HepG2 (cell line): ENCODE data around the gene FUCA1. TPM values are rescaled to one million over a fixed set of nuclear protein-coding genes. Genes with fewer than 3 reads are reported as not detected.

ENCODE experiments used
- ATF7 ChIP-seq, 2 experiments: fragments of 450-650 bp in 1 of 2; sonication (generic) in 1 of 2; formaldehyde crosslinking in 1 of 2; IDR thresholded peaks; 2 replicates each; pipeline versions ENCODE4 v1.4.0 to v1.6.1; 2016 to 2020; ENCODE audit warnings: antibody characterized with exemption in 1 of 2, mild to moderate bottlenecking in 1 of 2, missing genetic modification reagents in 1 of 2
- ATM ChIP-seq: fragments of 450-650 bp; IDR thresholded peaks from 2 replicates; pipeline ENCODE4 v1.7.1; 2017; ENCODE audit warnings: mild to moderate bottlenecking, borderline replicate concordance
- BCL6 ChIP-seq: IDR thresholded peaks from 2 replicates; pipeline ENCODE4 v1.6.1; 2016; ENCODE audit warnings: missing genetic modification reagents, missing compliant biosample characterization
- DRAP1 ChIP-seq: IDR thresholded peaks from 2 replicates; pipeline ENCODE4 v1.6.1; 2016; ENCODE audit warnings: missing genetic modification reagents, missing compliant biosample characterization
- FOXA3 ChIP-seq: IDR thresholded peaks from 2 replicates; pipeline ENCODE4 v1.6.1; 2016; ENCODE audit warnings: missing genetic modification reagents, missing compliant biosample characterization
- FOXM1 ChIP-seq: sonication (generic); formaldehyde crosslinking; IDR thresholded peaks from 2 replicates; pipeline ENCODE4 v1.5.0; 2020; ENCODE audit warnings: missing genetic modification reagents
- GPN1 ChIP-seq: sonication (generic); formaldehyde crosslinking; IDR thresholded peaks from 2 replicates; pipeline ENCODE4 v1.5.1; 2020; ENCODE audit warnings: missing genetic modification reagents, borderline replicate concordance
- IRF2 ChIP-seq: IDR thresholded peaks from 2 replicates; pipeline ENCODE4 v1.6.1; 2018; ENCODE audit warnings: missing genetic modification reagents, missing compliant biosample characterization
- MAZ ChIP-seq, 2 experiments: sonication (generic) in 1 of 2; formaldehyde crosslinking in 1 of 2; IDR thresholded peaks; 2 replicates each; pipeline versions ENCODE4 v1.5.0 to v1.6.1; 2012 to 2020; ENCODE audit warnings: low read depth in 2 of 2, mild to moderate bottlenecking in 2 of 2, borderline replicate concordance in 1 of 2, improper control_type of control experiment in 1 of 2, low read length in 1 of 2, missing genetic modification reagents in 1 of 2, moderate library complexity in 1 of 2
- MED1 ChIP-seq: sonication (generic); formaldehyde crosslinking; IDR thresholded peaks from 2 replicates; pipeline ENCODE4 v1.4.0; 2020; ENCODE audit warnings: missing genetic modification reagents
- MIER3 ChIP-seq: IDR thresholded peaks from 2 replicates; pipeline ENCODE4 v1.6.1; 2016; ENCODE audit warnings: missing compliant biosample characterization, borderline replicate concordance
- MLX ChIP-seq: IDR thresholded peaks from 2 replicates; pipeline ENCODE4 v1.6.1; 2016
- NFKB2 ChIP-seq: sonication (generic); formaldehyde crosslinking; IDR thresholded peaks from 2 replicates; pipeline ENCODE4 v1.4.0; 2020; ENCODE audit warnings: missing genetic modification reagents, borderline replicate concordance
- PLRG1 ChIP-seq: fragments of 450-650 bp; conservative IDR thresholded peaks from 2 replicates; pipeline ENCODE4 v1.6.1; 2016
- ZGPAT ChIP-seq: IDR thresholded peaks from 2 replicates; pipeline ENCODE4 v1.6.1; 2016; ENCODE audit warnings: mild to moderate bottlenecking
- ZNF143 ChIP-seq: sonication (generic); formaldehyde crosslinking; IDR thresholded peaks from 2 replicates; pipeline ENCODE4 v1.4.0; 2020; ENCODE audit warnings: missing genetic modification reagents
- ZNF180 ChIP-seq: sonication (generic); formaldehyde crosslinking; IDR thresholded peaks from 2 replicates; pipeline ENCODE4 v1.4.0; 2020; ENCODE audit warnings: low read depth, missing genetic modification reagents, borderline replicate concordance
- ZNF3 ChIP-seq: IDR thresholded peaks from 2 replicates; pipeline ENCODE4 v1.7.0; 2017; ENCODE audit warnings: inconsistent platforms
- ZNF432 ChIP-seq: sonication (generic); formaldehyde crosslinking; IDR thresholded peaks from 2 replicates; pipeline ENCODE4 v1.5.0; 2020; ENCODE audit warnings: missing genetic modification reagents, mild to moderate bottlenecking, borderline replicate concordance
- ZNF564 ChIP-seq: sonication (generic); formaldehyde crosslinking; IDR thresholded peaks from 2 replicates; pipeline ENCODE4 v1.8.1; 2023; ENCODE audit warnings: mild to moderate bottlenecking, missing genetic modification reagents
- ZNF619 ChIP-seq: sonication (generic); formaldehyde crosslinking; IDR thresholded peaks from 2 replicates; pipeline ENCODE4 v1.4.0; 2020; ENCODE audit warnings: mild to moderate bottlenecking, missing genetic modification reagents
- ZNF644 ChIP-seq: IDR thresholded peaks from 2 replicates; pipeline ENCODE4 v1.6.1; 2016; ENCODE audit warnings: low read depth
- ZNF687 ChIP-seq: sonication (generic); formaldehyde crosslinking; IDR thresholded peaks from 2 replicates; pipeline ENCODE4 v1.5.1; 2020; ENCODE audit warnings: mild to moderate bottlenecking, missing genetic modification reagents, moderate library complexity
- ZNF777 ChIP-seq: sonication (generic); formaldehyde crosslinking; IDR thresholded peaks from 2 replicates; pipeline ENCODE4 v1.4.0; 2020; ENCODE audit warnings: missing genetic modification reagents
- polyA plus RNA-seq, 8 experiments: library from polyadenylated mRNA; depleted of rRNA in 3 of 8; stranded (reverse) in 7 of 8; unstranded in 1 of 8; fragments of >200 nt; fragmentation: Illumina TruSeq in 4 of 8; extraction: Trizol in 4 of 8; gene quantifications; 2 replicates each; pipeline versions ENCODE4 v1.2.1 to v1.2.3, GENCODE V29; 2011 to 2016; ENCODE audit warnings: low read depth in 4 of 8, missing spikeins in 1 of 8, mixed read lengths in 1 of 8; ENCODE audit not compliant: insufficient read depth in 1 of 8
- total RNA-seq, 5 experiments: library from RNA; depleted of rRNA; stranded (reverse); fragments of >200 nt; fragmentation: Illumina TruSeq; extraction: Trizol; gene quantifications; 2 replicates each; pipeline ENCODE4 v1.2.3, GENCODE V29; 2016; ENCODE audit warnings: low read depth in 1 of 5

The FUCA1 gene
- total and polyA plus RNA-seq, 2 of the 13 experiments (the other 11 are each of a cell fraction or from before 2014, with no cell fraction given) = 32.7 to 33.6 TPM

GRCh38 chr1:23916209-23917131 is 48.4 kb upstream of the FUCA1 start (continued):
- peak; percentile 19; the same call in 1 of the 2 replicates for TF ChIP-seq ZNF687 (CRISPR knock-in tag)
- peak; percentile 28; the same call in 1 of the 2 replicates for TF ChIP-seq MAZ (IDR thresholded peaks at IDR 0.05; ENCODE audit: borderline replicate concordance, low read depth, low read length)
- TF ChIP-seq MAZ (CRISPR knock-in tag; IDR thresholded peaks at IDR 0.05; ENCODE audit: low read depth) = no peak
- TF ChIP-seq ZNF3 = no peak
- TF ChIP-seq FOXM1 (CRISPR knock-in tag) = no peak
- TF ChIP-seq ZGPAT (CRISPR knock-in tag) = peak; percentile 33; the same call in 1 of the 2 replicates
- TF ChIP-seq DRAP1 = no peak
- TF ChIP-seq IRF2 (CRISPR knock-in tag) = 0 out of 2 replicates have a peak, but pooled peaks have one; percentile 33
- TF ChIP-seq GPN1 (CRISPR knock-in tag) = no peak
- no peak for TF ChIP-seq ATM
- no peak for TF ChIP-seq MIER3 (CRISPR knock-in tag)
- TF ChIP-seq ZNF644 (CRISPR knock-in tag) = no peak
- 0 out of 2 replicates have a peak, but pooled peaks have one; percentile 36 for TF ChIP-seq ZNF619
- TF ChIP-seq ZNF777 (CRISPR knock-in tag) = no peak
- TF ChIP-seq MED1 = no peak
- TF ChIP-seq PLRG1 = no peak
- TF ChIP-seq BCL6 = no peak
- TF ChIP-seq NFKB2 (CRISPR knock-in tag) = no peak
- no peak for TF ChIP-seq ATF7 (IDR thresholded peaks at IDR 0.05)
- TF ChIP-seq ATF7 (CRISPR knock-in tag; IDR thresholded peaks at IDR 0.05) = no peak
- TF ChIP-seq MLX (CRISPR knock-in tag) = no peak
- no peak for TF ChIP-seq ZNF564 (CRISPR knock-in tag)
- TF ChIP-seq ZNF180 (CRISPR knock-in tag) = no peak
- TF ChIP-seq ZNF143 (CRISPR knock-in tag) = peak; percentile 61; the same call in 1 of the 2 replicates
- peak; percentile 18; the same call in 1 of the 2 replicates for TF ChIP-seq FOXA3 (CRISPR knock-in tag)
- TF ChIP-seq ZNF432 (CRISPR knock-in tag) = no peak
